Sigmoid colon (tissue), 4 donors: Measurements from ENCODE around the gene LEMD2.

Experiments
- EP300 ChIP-seq, 4 donors: sonication (generic); formaldehyde crosslinking; IDR thresholded peaks; one replicate each; pipeline ENCODE4 v1.6.1; 2017; ENCODE audit warnings: antibody characterized with exemption in 4 of 4
- POLR2A ChIP-seq, 2 donors: fragments of 450-650 bp; IDR thresholded peaks; one replicate each; pipeline ENCODE4 v1.6.1; 2016; ENCODE audit warnings: antibody characterized with exemption in 2 of 2, mild to moderate bottlenecking in 2 of 2, moderate library complexity in 2 of 2
- POLR2AphosphoS5 ChIP-seq, 4 donors: sonication (generic); formaldehyde crosslinking; IDR thresholded peaks; one replicate each; pipeline ENCODE4 v1.6.1; 2017; ENCODE audit warnings: antibody characterized with exemption in 4 of 4
- TF ChIP-seq, protein P1 (sequence below), 4 experiments: fragments of 450-650 bp in 3 of 4; fragments of 200-600 bp in 1 of 4; IDR thresholded peaks; one replicate each; pipeline ENCODE4 v1.5.1; 2016 to 2019; ENCODE audit warnings: antibody characterized with exemption in 4 of 4, mild to moderate bottlenecking in 3 of 4, moderate library complexity in 2 of 4

DNA sequence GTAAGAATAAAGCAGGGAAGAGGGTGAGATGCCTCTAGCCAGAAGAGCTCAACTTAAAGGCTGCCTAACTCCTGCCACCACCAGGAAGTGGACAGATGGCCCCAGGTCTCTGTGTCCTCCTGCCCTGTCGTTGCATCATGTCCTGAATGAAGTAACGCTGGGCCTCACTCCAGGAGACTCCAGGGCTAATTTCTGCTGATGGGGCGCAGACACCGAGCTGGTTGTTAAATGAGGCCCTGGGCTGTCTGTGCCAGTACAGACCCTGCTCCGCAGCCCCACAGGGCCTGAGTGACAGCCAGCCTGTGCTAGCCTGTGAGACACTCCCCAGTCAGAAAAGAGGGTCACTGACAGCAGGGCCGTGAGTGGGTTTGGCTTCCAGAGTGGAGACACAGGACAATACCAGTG is 48.7 kb downstream of the LEMD2 start:
- TF ChIP-seq, protein P1, sequence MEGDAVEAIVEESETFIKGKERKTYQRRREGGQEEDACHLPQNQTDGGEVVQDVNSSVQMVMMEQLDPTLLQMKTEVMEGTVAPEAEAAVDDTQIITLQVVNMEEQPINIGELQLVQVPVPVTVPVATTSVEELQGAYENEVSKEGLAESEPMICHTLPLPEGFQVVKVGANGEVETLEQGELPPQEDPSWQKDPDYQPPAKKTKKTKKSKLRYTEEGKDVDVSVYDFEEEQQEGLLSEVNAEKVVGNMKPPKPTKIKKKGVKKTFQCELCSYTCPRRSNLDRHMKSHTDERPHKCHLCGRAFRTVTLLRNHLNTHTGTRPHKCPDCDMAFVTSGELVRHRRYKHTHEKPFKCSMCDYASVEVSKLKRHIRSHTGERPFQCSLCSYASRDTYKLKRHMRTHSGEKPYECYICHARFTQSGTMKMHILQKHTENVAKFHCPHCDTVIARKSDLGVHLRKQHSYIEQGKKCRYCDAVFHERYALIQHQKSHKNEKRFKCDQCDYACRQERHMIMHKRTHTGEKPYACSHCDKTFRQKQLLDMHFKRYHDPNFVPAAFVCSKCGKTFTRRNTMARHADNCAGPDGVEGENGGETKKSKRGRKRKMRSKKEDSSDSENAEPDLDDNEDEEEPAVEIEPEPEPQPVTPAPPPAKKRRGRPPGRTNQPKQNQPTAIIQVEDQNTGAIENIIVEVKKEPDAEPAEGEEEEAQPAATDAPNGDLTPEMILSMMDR (IDR thresholded peaks at IDR 0.05): no peak
- TF ChIP-seq POLR2A (IDR thresholded peaks at IDR 0.05) (no peak), POLR2AphosphoS5 (IDR thresholded peaks at IDR 0.05) (no peak), EP300 (IDR thresholded peaks at IDR 0.05) (no peak)
